Colonic mucosa (tissue), 4 donors: Measurements from ENCODE around the gene AKR1C4. TPM values are rescaled to one million over a fixed set of nuclear protein-coding genes. Genes with fewer than 3 reads are reported as not detected.
"Not testable (repeated sequence)": the region's sequence is repeated elsewhere in the genome, so short reads cannot be mapped to it uniquely, and the experiment has no call there.

Experiments used
- DNase-seq: peaks from one replicate; pipeline ENCODE4 v3.0.0-alpha.2; 2020
- H3K27ac ChIP-seq: fragments of 200-600 bp; one replicate; pipeline ENCODE4 v1.8.0; 2021
- H3K27me3 ChIP-seq: fragments of 200-600 bp; one replicate; pipeline ENCODE4 v1.8.0; 2021
- H3K36me3 ChIP-seq: fragments of 200-600 bp; one replicate; pipeline ENCODE4 v1.8.0; 2021
- H3K4me1 ChIP-seq: fragments of 200-600 bp; one replicate; pipeline ENCODE4 v1.8.0; 2021; ENCODE audit warnings: mild to moderate bottlenecking
- H3K4me3 ChIP-seq: fragments of 200-600 bp; one replicate; pipeline ENCODE4 v1.8.0; 2021
- H3K9ac ChIP-seq, 2 donors: one replicate each; pipeline ENCODE4 v1.7.0; 2013; ENCODE audit warnings: control low read depth in 2 of 2, low read depth in 2 of 2, low read length in 2 of 2
- H3K9me3 ChIP-seq: fragments of 200-600 bp; one replicate; pipeline ENCODE4 v1.8.0; 2021
- CTCF ChIP-seq: fragments of 200-600 bp; IDR thresholded peaks from one replicate; pipeline ENCODE4 v1.8.0; 2022; ENCODE audit warnings: antibody characterized with exemption, mild to moderate bottlenecking
- intact Hi-C: fragments of 100-400 bp; cut with DNase I; formaldehyde crosslinking; loops from one replicate; pipeline ENCODE4 v1.14.1; 2022
- total RNA-seq, 2 donors: library from RNA; stranded (reverse); fragmentation: NEBNext Ultra II Directional in 1 of 2; extraction: Animal tissue kit (Norgen Biotek cat#: 25700) in 1 of 2; gene quantifications; one replicate each; pipeline ENCODE4 v1.2.1, GENCODE V29; 2021
- donor health status: healthy.
- donor health status: DM: no; HTN: no; CAD: no.
- donor health status: DM: no; HTN: no; CAD: no.

AKR1C4 gene
- total RNA-seq, 2 donors from 2014 or later: not detected

GRCh38 chr10:5206799-5207198 lies 10.2 kb downstream of the AKR1C4 start:
- no peaks in the 10 kb centered on the region for H3K27me3 ChIP-seq
- no peaks in the 10 kb centered on the region for H3K9me3 ChIP-seq
- H3K9ac ChIP-seq: no peak overlapping the region
- TF ChIP-seq CTCF: no peak
- H3K4me3 ChIP-seq: no peak overlapping the region
- no peaks in the 10 kb centered on the region for H3K36me3 ChIP-seq
- no peak for DNase-seq
- no peak overlapping the region for H3K27ac ChIP-seq
- intact Hi-C loops: no loop called here
- no peaks in the 10 kb centered on the region for H3K4me1 ChIP-seq

GRCh38 chr10:5209776-5210175 lies 13.1 kb downstream of the AKR1C4 start:
- H3K4me3 ChIP-seq, H3K9ac ChIP-seq, H3K27me3 ChIP-seq, H3K9me3 ChIP-seq, DNase-seq, H3K36me3 ChIP-seq, H3K27ac ChIP-seq, intact Hi-C loops, H3K4me1 ChIP-seq: not testable (repeated sequence)

- H3K36me3 ChIP-seq, intact Hi-C loops, H3K9ac ChIP-seq, H3K27me3 ChIP-seq, H3K4me1 ChIP-seq, H3K27ac ChIP-seq, H3K9me3 ChIP-seq, DNase-seq, H3K4me3 ChIP-seq: not testable (repeated sequence)
Measured at GRCh38 chr10:5210261-5210660, 13.6 kb downstream of the AKR1C4 start.

- Histone ChIP-seq H3K4me3 (no peak overlapping the region), H3K9ac (no peak overlapping the region), H3K9me3 (no peaks in the 10 kb centered on the region), H3K4me1 (no peaks in the 10 kb centered on the region), H3K36me3 (no peaks in the 10 kb centered on the region), H3K27me3 (no peaks in the 10 kb centered on the region), H3K27ac (no peak overlapping the region)
- no peak for DNase-seq
- intact Hi-C loops: no loop called here
- no peak for TF ChIP-seq CTCF
Measured at GRCh38 chr10:5211696-5212536, 15.3 kb downstream of the AKR1C4 start.

- Histone ChIP-seq H3K9ac (no peak overlapping the region), H3K9me3 (no peaks in the 10 kb centered on the region), H3K36me3 (no peaks in the 10 kb centered on the region), H3K4me1 (no peaks in the 10 kb centered on the region), H3K27me3 (no peaks in the 10 kb centered on the region), H3K4me3 (no peak overlapping the region), H3K27ac (no peak overlapping the region)
- intact Hi-C loops: no loop called here
- no peak for TF ChIP-seq CTCF
- DNase-seq: no peak
Measured at GRCh38 chr10:5216801-5217200, 20.2 kb downstream of the AKR1C4 start.

GRCh38 chr10:5219262-5219661 lies 22.6 kb downstream of the AKR1C4 start:
- no peak for DNase-seq
- Histone ChIP-seq H3K9ac (no peak overlapping the region), H3K4me3 (no peak overlapping the region), H3K4me1 (no peaks in the 10 kb centered on the region), H3K27me3 (no peaks in the 10 kb centered on the region), H3K36me3 (no peaks in the 10 kb centered on the region), H3K27ac (no peak overlapping the region), H3K9me3 (no peaks in the 10 kb centered on the region)
- no peak for TF ChIP-seq CTCF
- intact Hi-C loops: no loop called here

- H3K27me3 ChIP-seq, H3K4me1 ChIP-seq, intact Hi-C loops, H3K9me3 ChIP-seq, H3K27ac ChIP-seq, H3K4me3 ChIP-seq, H3K36me3 ChIP-seq, H3K9ac ChIP-seq, DNase-seq: not testable (repeated sequence)
Measured at GRCh38 chr10:5222942-5223341, 26.3 kb downstream of the AKR1C4 start.
